GM21423 (cell line): ENCODE data around the gene MVB12A.

Source experiments
- ATAC-seq: cut with Tn5 transposase; IDR thresholded peaks from one replicate; pipeline ENCODE4 v1.9.1; 2021; ENCODE audit warnings: mild to moderate bottlenecking, moderate library complexity; ENCODE audit not compliant: unreplicated experiment

Gene MVB12A

GRCh38 chr19:17469481-17470067 lies 49.7 kb downstream of the MVB12A start:
- peak; percentile 48 for ATAC-seq

GRCh38 chr19:17470068-17470841 lies 50.4 kb downstream of the MVB12A start, which contains the start of gene SLC27A1:
TSS of gene SLC27A1 (plus strand) at chr19:17470524. CDS start at chr19:17470541, 17 bp downstream.
- ATAC-seq: peak; percentile 66

GRCh38 chr19:17471410-17472125 lies 51.7 kb downstream of the MVB12A start:
- ATAC-seq: no peak

- no peak for ATAC-seq
These were observed 53.2 kb downstream of the MVB12A start for GRCh38 chr19:17473041-17473440.
